Activated T-helper 17 cell treated with anti-CD3 and anti-CD28 coated beads, Interleukin-2, amount 50 U/mL, for 72 hours (primary cell): ENCODE data around the gene OR12D3. TPM values are rescaled to one million over a fixed set of nuclear protein-coding genes. Genes with fewer than 3 reads are reported as not detected.
"Not testable (repeated sequence)": the region's sequence is repeated elsewhere in the genome, so short reads cannot be mapped to it uniquely, and the experiment has no call there.

Experiments used
- ATAC-seq: fragments of 150-1000 bp; cut with Tn5 transposase; replicated peaks from 2 replicates; pipeline ENCODE4 v1.10.0; 2021; ENCODE audit warnings: mild to moderate bottlenecking, moderate library complexity
- H3K27ac Mint-ChIP-seq: one replicate; pipeline ENCODE4 v1.8.0; 2022; ENCODE audit warnings: mixed read lengths
- H3K27me3 Mint-ChIP-seq: one replicate; pipeline ENCODE4 v1.8.0; 2022; ENCODE audit warnings: mixed read lengths
- H3K36me3 Mint-ChIP-seq: one replicate; pipeline ENCODE4 v1.8.0; 2022; ENCODE audit warnings: low read depth, mild to moderate bottlenecking, mixed read lengths
- H3K4me1 Mint-ChIP-seq: one replicate; pipeline ENCODE4 v1.8.0; 2022; ENCODE audit warnings: mixed read lengths
- H3K4me3 Mint-ChIP-seq: one replicate; pipeline ENCODE4 v1.8.0; 2022; ENCODE audit warnings: mild to moderate bottlenecking, mixed read lengths
- H3K9me3 Mint-ChIP-seq: one replicate; pipeline ENCODE4 v1.8.0; 2022; ENCODE audit warnings: mixed read lengths
- total RNA-seq, 2 donors: library from RNA; stranded (reverse); gene quantifications; one replicate each; pipeline ENCODE4 v1.2.3, GENCODE V29; 2022

The OR12D3 gene
- total RNA-seq: not detected

DNA sequence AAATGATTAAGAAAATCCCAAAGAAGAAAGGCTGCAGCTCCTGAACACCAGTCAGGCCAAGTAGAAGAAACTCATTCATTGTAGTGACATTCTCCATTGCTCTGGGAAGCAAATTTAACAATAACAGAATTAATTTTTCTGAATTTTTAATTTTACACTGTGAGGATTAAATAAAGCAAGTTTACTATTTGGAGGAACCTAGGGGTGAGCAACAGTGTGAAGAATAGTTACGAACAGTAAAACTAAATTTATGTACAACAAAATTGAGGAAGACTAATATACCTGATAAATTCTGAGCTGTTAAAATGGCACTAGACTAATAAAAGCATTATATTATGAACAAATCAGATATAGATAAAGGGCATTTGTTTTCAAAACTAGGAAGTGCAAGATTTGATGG is at the start of gene OR12D3:
TSS of gene OR12D3 (minus strand) at position 101 of the 400 bp plus-strand sequence. CDS start at position 97, 4 bp downstream.
- Mint-ChIP-seq H3K27ac (no peak within 1 kb of the TSS), H3K4me3 (no peak within 1 kb of the TSS), H3K36me3 (no peaks in the 10 kb centered on the region), H3K27me3 (peaks cover 28% of the 10 kb centered on the region), H3K9me3 (no peaks in the 10 kb centered on the region), H3K4me1 (no peaks in the 10 kb centered on the region)
- ATAC-seq: no peak

DNA sequence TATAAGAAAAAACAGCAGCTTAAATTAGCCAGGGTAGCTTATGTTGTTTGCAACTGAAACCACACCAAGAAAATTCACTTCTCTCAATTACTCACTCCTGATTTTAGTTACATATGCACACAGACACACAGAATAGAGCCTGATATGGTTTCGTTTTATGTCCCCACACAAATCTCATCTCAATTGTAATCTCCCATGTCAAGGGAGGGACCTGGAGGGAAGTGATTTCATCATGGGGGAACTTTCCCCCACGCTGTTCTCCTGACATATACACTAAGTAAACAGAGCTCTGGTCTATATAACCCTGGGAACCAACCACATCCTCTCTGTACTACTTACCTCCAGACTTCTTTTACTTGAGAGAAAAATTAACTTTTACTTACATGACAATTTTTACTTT is 49.5 kb upstream of the OR12D3 start:
- no peak overlapping the region for H3K27ac Mint-ChIP-seq
- peaks cover 36% of the 10 kb centered on the region for H3K27me3 Mint-ChIP-seq
- H3K9me3 Mint-ChIP-seq: no peaks in the 10 kb centered on the region
- H3K36me3 Mint-ChIP-seq: no peaks in the 10 kb centered on the region
- H3K4me3 Mint-ChIP-seq: no peak overlapping the region
- ATAC-seq: peak; percentile 88
- H3K4me1 Mint-ChIP-seq: no peaks in the 10 kb centered on the region

GRCh38 chr6:29424168-29424567 is 49.1 kb upstream of the OR12D3 start:
- H3K36me3 Mint-ChIP-seq: no peaks in the 10 kb centered on the region
- no peaks in the 10 kb centered on the region for H3K4me1 Mint-ChIP-seq
- peaks cover 34% of the 10 kb centered on the region for H3K27me3 Mint-ChIP-seq
- no peak overlapping the region for H3K27ac Mint-ChIP-seq
- ATAC-seq: no peak
- no peaks in the 10 kb centered on the region for H3K9me3 Mint-ChIP-seq
- no peak overlapping the region for H3K4me3 Mint-ChIP-seq

DNA sequence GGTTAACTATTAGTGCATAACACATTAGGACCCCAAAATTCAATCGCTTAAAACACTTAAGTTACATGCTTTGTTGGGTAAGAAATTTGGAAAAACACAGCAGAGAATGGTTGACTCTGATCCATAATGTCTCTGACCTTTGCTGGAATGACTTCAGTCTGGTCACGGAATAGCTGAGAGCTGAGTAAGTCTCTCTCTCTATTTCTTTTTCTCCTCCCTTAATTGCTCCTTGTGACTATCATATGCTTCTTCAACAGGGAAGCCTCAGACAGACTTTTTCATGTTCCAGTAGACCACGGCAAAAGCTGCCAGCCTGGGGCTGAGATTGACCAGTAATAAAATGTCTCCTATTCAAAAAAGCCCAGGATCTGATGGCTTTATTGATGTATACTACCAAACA is 44.4 kb upstream of the OR12D3 start:
- no peaks in the 10 kb centered on the region for H3K4me1 Mint-ChIP-seq
- no peak overlapping the region for H3K4me3 Mint-ChIP-seq
- H3K27me3 Mint-ChIP-seq: peaks cover 37% of the 10 kb centered on the region
- H3K9me3 Mint-ChIP-seq: no peaks in the 10 kb centered on the region
- H3K27ac Mint-ChIP-seq: no peak overlapping the region
- ATAC-seq: no peak
- no peaks in the 10 kb centered on the region for H3K36me3 Mint-ChIP-seq

DNA sequence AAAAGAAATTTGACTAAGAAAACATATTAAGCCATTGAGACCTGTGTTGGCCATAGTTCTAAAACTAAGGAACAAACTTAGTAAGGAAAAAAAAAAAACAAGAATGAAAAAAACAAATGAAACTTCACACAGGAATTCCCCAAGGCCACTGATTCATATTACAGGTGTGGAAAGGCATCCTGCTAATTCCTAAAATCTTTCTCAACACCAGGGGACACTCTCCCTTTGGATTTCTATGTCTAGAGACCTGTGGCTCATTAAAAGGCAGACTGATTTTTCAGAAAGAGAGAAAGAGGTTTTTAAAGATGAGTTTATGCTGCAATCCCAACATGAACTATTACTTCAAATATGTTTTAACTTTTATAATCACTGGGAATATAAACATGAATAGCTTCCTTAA is 39.5 kb upstream of the OR12D3 start, which contains the start of gene OR12D1:
TSS of gene OR12D1 (plus strand) at position 341 of the 400 bp plus-strand sequence.
- Mint-ChIP-seq H3K36me3 (no peaks in the 10 kb centered on the region), H3K4me3 (no peak within 1 kb of the TSS), H3K9me3 (peaks cover 14% of the 10 kb centered on the region), H3K4me1 (no peaks in the 10 kb centered on the region), H3K27me3 (peaks cover 54% of the 10 kb centered on the region), H3K27ac (no peak within 1 kb of the TSS)
- no peak for ATAC-seq

- H3K27me3 Mint-ChIP-seq: peaks cover 29% of the 10 kb centered on the region
- H3K4me1 Mint-ChIP-seq: no peaks in the 10 kb centered on the region
- no peaks in the 10 kb centered on the region for H3K36me3 Mint-ChIP-seq
- no peak for ATAC-seq
- H3K4me3 Mint-ChIP-seq: no peak overlapping the region
- no peaks in the 10 kb centered on the region for H3K9me3 Mint-ChIP-seq
- no peak overlapping the region for H3K27ac Mint-ChIP-seq
Observed at GRCh38 chr6:29403801-29404200, 28.7 kb upstream of the OR12D3 start.

- no peak overlapping the region for H3K27ac Mint-ChIP-seq
- no peaks in the 10 kb centered on the region for H3K9me3 Mint-ChIP-seq
- H3K27me3 Mint-ChIP-seq: peaks cover 41% of the 10 kb centered on the region
- H3K4me3 Mint-ChIP-seq: no peak overlapping the region
- H3K36me3 Mint-ChIP-seq: no peaks in the 10 kb centered on the region
- H3K4me1 Mint-ChIP-seq: no peaks in the 10 kb centered on the region
- no peak for ATAC-seq
Observed at GRCh38 chr6:29399525-29399924, 24.4 kb upstream of the OR12D3 start.

- no peaks in the 10 kb centered on the region for H3K9me3 Mint-ChIP-seq
- H3K4me1 Mint-ChIP-seq: no peaks in the 10 kb centered on the region
- no peak within 1 kb of the TSS for H3K4me3 Mint-ChIP-seq
Observed at GRCh38 chr6:29395331-29395730, 20.2 kb upstream of the OR12D3 start, which contains the start of gene OR12D2. OR12D2 (plus strand) TSS chr6:29395631; CDS start chr6:29396700, 1,069 bp downstream.

DNA sequence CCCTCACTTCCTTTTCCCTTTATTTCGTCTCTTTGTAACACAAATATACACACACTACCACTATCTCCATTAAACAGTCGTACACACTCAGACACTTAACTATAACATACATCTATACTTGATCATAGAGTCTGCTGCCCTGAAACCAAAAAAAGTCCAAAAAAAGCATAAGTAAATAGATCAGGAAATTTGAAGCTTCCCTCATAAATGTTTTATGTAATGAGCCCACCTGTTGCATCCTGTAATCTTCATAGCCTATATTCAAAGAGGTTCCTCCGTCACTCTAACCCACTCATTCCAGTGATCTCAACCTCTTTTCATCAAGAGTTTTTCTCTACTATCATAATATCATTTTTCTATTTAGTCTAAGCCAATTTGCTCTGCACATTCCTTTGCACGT is 13.4 kb upstream of the OR12D3 start:
- no peak overlapping the region for H3K4me3 Mint-ChIP-seq
- no peak for ATAC-seq
- H3K36me3 Mint-ChIP-seq: no peaks in the 10 kb centered on the region
- no peaks in the 10 kb centered on the region for H3K4me1 Mint-ChIP-seq
- peaks cover 39% of the 10 kb centered on the region for H3K27me3 Mint-ChIP-seq
- no peak overlapping the region for H3K27ac Mint-ChIP-seq
- H3K9me3 Mint-ChIP-seq: no peaks in the 10 kb centered on the region

More at GRCh38 chr6:29395331-29395730, 20.2 kb upstream of the OR12D3 start, which contains the start of gene OR12D2:
- no peak for ATAC-seq
- Mint-ChIP-seq H3K36me3 (no peaks in the 10 kb centered on the region), H3K27ac (no peak within 1 kb of the TSS), H3K27me3 (peaks cover 40% of the 10 kb centered on the region)

DNA sequence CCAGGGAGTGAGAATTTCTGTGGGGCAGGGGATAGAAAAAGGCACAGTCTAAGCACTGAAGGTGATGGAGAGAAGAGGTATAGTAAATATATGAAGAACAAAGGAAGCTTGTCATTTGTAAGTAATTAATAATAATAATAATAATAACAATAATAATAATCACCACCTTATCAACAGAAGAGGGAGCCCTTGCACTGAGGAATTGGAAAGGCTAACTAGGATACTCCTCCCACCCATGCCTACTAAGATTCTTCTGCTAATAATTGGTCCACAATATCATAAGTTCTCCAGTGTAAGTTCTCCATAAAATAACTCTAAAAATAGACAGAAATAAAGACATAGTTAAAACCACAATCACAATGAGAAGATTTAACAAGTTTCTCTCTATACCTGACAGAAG is 912 bp upstream of the OR12D3 start:
- no peaks in the 10 kb centered on the region for H3K4me1 Mint-ChIP-seq
- no peak for ATAC-seq
- no peak overlapping the region for H3K4me3 Mint-ChIP-seq
- no peaks in the 10 kb centered on the region for H3K36me3 Mint-ChIP-seq
- peaks cover 26% of the 10 kb centered on the region for H3K27me3 Mint-ChIP-seq
- H3K27ac Mint-ChIP-seq: no peak overlapping the region
- H3K9me3 Mint-ChIP-seq: no peaks in the 10 kb centered on the region

DNA sequence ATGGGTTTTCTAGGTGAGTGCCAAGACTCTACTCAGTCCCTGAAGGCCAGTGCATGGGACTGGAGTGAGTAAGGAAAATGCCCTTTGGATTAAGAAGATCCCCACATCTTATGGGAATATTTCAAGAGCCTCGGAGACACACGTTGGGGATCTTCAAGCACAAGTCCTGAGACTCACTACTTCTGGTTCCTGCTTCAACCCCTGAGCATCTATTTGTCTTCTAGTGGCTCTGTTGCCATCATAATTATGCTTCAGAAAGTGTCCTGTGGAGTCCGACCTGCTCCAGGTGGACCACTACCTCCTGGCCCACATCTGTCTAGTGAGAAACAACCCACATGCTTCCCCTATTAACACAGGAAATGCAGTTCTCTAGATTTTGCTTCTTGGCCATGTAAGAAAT is 6.3 kb downstream of the OR12D3 start, which contains the start of gene OR5V1:
TSS of gene OR5V1 (minus strand) at position 101 of the 400 bp plus-strand sequence. CDS start 12,670 bp downstream, outside the sequence.
- Mint-ChIP-seq H3K27me3 (peaks cover 19% of the 10 kb centered on the region), H3K9me3 (no peaks in the 10 kb centered on the region), H3K27ac (no peak within 1 kb of the TSS), H3K4me3 (no peak within 1 kb of the TSS), H3K4me1 (no peaks in the 10 kb centered on the region), H3K36me3 (no peaks in the 10 kb centered on the region)
- no peak for ATAC-seq

- Mint-ChIP-seq H3K4me3 (no peak overlapping the region), H3K36me3 (no peaks in the 10 kb centered on the region), H3K27me3 (peaks cover 52% of the 10 kb centered on the region), H3K9me3 (peaks cover 7% of the 10 kb centered on the region), H3K27ac (no peak overlapping the region), H3K4me1 (no peaks in the 10 kb centered on the region)
- no peak for ATAC-seq
Observed at GRCh38 chr6:29355603-29356002, 19.5 kb downstream of the OR12D3 start.

DNA sequence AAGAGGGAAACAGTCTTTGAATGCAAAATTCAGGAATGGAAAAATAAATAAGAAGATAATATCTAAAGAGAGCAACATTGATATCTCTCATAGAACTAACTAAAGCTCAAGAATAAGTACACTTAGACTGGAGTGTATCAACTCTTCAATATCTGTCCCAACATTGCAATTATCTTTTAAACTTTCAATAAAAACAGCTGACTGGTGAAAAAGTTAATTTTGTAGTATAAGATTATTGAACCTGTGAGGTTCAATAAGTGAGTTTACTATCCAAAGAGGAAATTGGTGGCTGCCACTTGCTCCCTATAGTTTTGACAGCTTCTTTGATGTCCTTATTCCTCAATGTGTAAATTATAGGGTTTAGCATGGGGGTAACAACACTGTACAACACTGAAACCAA is 20.1 kb downstream of the OR12D3 start:
- Mint-ChIP-seq H3K27ac (no peak overlapping the region), H3K9me3 (peaks cover 7% of the 10 kb centered on the region), H3K27me3 (peaks cover 52% of the 10 kb centered on the region), H3K4me1 (no peaks in the 10 kb centered on the region), H3K36me3 (no peaks in the 10 kb centered on the region), H3K4me3 (no peak overlapping the region)
- no peak for ATAC-seq

- not testable (repeated sequence) for H3K9me3 Mint-ChIP-seq, H3K36me3 Mint-ChIP-seq, ATAC-seq, H3K4me1 Mint-ChIP-seq, H3K4me3 Mint-ChIP-seq, H3K27ac Mint-ChIP-seq
- H3K27me3 Mint-ChIP-seq: peaks cover 47% of the 10 kb centered on the region
Observed at GRCh38 chr6:29349348-29349747, 25.7 kb downstream of the OR12D3 start.

DNA sequence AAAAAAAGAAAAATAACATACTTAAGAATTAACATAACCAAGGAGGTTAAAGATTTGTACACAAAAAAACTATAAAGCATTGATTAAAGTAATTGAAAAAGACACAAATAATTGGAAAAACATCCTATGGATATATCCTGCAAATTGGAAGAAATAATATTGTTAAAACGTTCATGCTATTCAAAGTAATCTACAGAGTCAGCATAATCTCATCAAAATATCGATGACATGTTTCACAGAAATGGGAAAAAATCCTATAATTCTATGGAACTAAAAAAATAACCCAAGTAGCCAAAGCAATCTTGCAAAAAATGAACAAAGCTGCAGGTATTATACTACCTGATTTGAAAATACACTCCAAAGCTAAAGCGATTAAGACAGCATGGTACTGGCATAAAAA is 29.7 kb downstream of the OR12D3 start:
- no peaks in the 10 kb centered on the region for H3K36me3 Mint-ChIP-seq
- H3K27me3 Mint-ChIP-seq: peaks cover 30% of the 10 kb centered on the region
- H3K4me3 Mint-ChIP-seq: no peak overlapping the region
- ATAC-seq: no peak
- no peak overlapping the region for H3K27ac Mint-ChIP-seq
- H3K4me1 Mint-ChIP-seq: no peaks in the 10 kb centered on the region
- H3K9me3 Mint-ChIP-seq: no peaks in the 10 kb centered on the region

DNA sequence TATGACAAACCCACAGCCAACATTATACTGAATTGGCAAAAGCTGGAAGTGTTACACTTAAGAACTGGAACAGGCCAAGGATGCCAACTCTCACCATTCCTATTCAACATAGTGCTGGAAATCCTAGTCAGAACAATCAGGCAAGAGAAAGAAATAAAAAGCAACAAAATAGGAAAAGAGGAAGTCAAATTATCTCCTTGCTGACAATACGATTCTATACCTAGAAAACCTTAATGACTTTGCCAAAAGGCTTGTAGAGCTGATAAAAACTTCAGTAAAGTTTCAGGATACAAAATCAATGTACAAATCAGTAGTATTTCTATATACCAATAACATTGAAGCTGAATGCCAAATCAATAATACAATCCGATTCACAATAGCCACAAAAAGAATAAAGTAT is 38.8 kb downstream of the OR12D3 start:
- Mint-ChIP-seq H3K36me3 (no peaks in the 10 kb centered on the region), H3K27ac (no peak overlapping the region), H3K9me3 (peaks cover 3% of the 10 kb centered on the region), H3K4me1 (no peaks in the 10 kb centered on the region), H3K4me3 (no peak overlapping the region), H3K27me3 (peaks cover 45% of the 10 kb centered on the region)
- ATAC-seq: no peak
